ENCODE results near the gene HLA-F. TPM values are rescaled to one million over a fixed set of nuclear protein-coding genes. Genes with fewer than 3 reads are reported as not detected.

HLA-F gene
- total RNA-seq, result 100 to 1,000 TPM; 216 to 229 TPM

GRCh38 chr6:29723262-29723665, at the start of gene HLA-F:
HLA-F (plus strand) TSS chr6:29723434; CDS start chr6:29723464, 30 bp downstream.
- Mint-ChIP-seq H3K4me3 (peak within 1 kb of the TSS; percentile 92), H3K4me1 (peaks cover 49% of the 10 kb centered on the region), H3K36me3 (ENCODE audit: low read depth) (peaks cover 43% of the 10 kb centered on the region), H3K27ac (peak within 1 kb of the TSS; percentile 94), H3K27me3 (no peaks in the 10 kb centered on the region), H3K9me3 (ENCODE audit: low read depth) (no peaks in the 10 kb centered on the region)
- ATAC-seq (peak; percentile 89), DNase-seq (peak; percentile 88)
- ChIA-PET POLR2A (interaction anchor here (0.7 kb wide), 1 partner anchor 106 kb away, joined by 3 read pairs; no protein-coding TSS in a partner anchor), CTCF (no interaction called here)
- intact Hi-C loops (cut with DNase I, micrococcal nuclease), result loop anchor here (5.0 kb wide), 6 partner anchors 71 to 604 kb away; partner anchors contain the start of genes GABBR1 (in 1 of the 2), HLA-A (in 1 of the 2), POLR1H (in 1 of the 2) and TRIM39 (in 1 of the 2)

- Mint-ChIP-seq H3K27ac (no peak overlapping the region), H3K4me1 (peaks cover 8% of the 10 kb centered on the region), H3K4me3 (no peak overlapping the region), H3K27me3 (peaks cover 8% of the 10 kb centered on the region), H3K36me3 (ENCODE audit: low read depth) (no peaks in the 10 kb centered on the region), H3K9me3 (ENCODE audit: low read depth) (no peaks in the 10 kb centered on the region)
- intact Hi-C loops (cut with DNase I, micrococcal nuclease), result no loop called here
- ATAC-seq, result no peak
- CTCF ChIA-PET, result no interaction called here
- POLR2A ChIA-PET, result no interaction called here
- no peak for DNase-seq
Observed at GRCh38 chr6:29674008-29674407, 49.2 kb upstream of the HLA-F start.

GRCh38 chr6:29675561-29675960, 47.7 kb upstream of the HLA-F start:
- intact Hi-C loops (cut with DNase I, micrococcal nuclease), result no loop called here
- H3K4me3 Mint-ChIP-seq, result no peak overlapping the region
- ChIA-PET CTCF (interaction anchor here (0.6 to 2.6 kb wide), 3 partner anchors 20 to 155 kb away, joined by 3 to 18 read pairs (median 3); no protein-coding TSS in a partner anchor), POLR2A (no interaction called here)
- DNase-seq (no peak), ATAC-seq (no peak)
- H3K4me1 Mint-ChIP-seq, result peaks cover 8% of the 10 kb centered on the region
- H3K36me3 Mint-ChIP-seq (ENCODE audit: low read depth), result no peaks in the 10 kb centered on the region
- H3K27me3 Mint-ChIP-seq, result peaks cover 4% of the 10 kb centered on the region
- no peak overlapping the region for H3K27ac Mint-ChIP-seq
- no peaks in the 10 kb centered on the region for H3K9me3 Mint-ChIP-seq (ENCODE audit: low read depth)

DNA sequence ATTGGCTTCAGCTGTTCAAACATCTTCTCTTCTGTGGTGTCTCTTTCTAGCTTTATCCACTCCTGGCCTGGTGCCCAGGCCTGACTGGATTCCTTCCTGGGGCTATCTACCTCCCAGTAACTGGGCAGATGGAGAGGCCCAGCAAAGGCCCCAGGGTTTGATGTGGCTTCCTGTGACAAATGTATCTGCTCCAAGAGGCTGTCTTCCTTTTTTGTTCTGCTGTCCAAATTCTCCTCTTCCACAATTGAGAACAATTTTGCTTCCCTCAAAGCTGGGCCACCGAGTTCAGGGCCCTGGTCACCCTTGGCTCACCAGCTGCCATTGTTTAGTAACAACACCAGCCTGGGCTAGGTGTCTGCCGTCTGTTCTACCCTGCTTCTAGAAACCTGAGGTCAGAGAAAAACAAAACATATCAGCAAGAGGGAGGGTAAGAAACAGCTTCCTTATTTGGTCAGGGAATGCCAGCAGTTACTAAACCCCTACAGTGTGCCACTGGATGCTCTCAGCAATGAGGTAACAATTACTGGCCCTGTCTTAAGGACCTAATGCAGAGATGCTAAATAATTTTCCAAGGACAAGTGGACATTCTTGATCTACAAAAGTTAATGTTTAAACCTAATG, 46.1 kb upstream of the HLA-F start:
- Mint-ChIP-seq H3K27ac (no peak overlapping the region), H3K4me3 (no peak overlapping the region), H3K36me3 (ENCODE audit: low read depth) (no peaks in the 10 kb centered on the region), H3K9me3 (ENCODE audit: low read depth) (no peaks in the 10 kb centered on the region), H3K27me3 (no peaks in the 10 kb centered on the region), H3K4me1 (peaks cover 8% of the 10 kb centered on the region)
- ChIA-PET CTCF (interaction anchor here (0.8 to 2.6 kb wide), 4 partner anchors 10 to 27 kb away, joined by 3 to 18 read pairs (median 6); no protein-coding TSS in a partner anchor), POLR2A (interaction anchor here (0.6 kb wide), 1 partner anchor 177 kb away, joined by 4 read pairs; no protein-coding TSS in a partner anchor)
- ATAC-seq (no peak), DNase-seq (peak; percentile 5)
- intact Hi-C loops (cut with DNase I, micrococcal nuclease), result no loop called here

DNA sequence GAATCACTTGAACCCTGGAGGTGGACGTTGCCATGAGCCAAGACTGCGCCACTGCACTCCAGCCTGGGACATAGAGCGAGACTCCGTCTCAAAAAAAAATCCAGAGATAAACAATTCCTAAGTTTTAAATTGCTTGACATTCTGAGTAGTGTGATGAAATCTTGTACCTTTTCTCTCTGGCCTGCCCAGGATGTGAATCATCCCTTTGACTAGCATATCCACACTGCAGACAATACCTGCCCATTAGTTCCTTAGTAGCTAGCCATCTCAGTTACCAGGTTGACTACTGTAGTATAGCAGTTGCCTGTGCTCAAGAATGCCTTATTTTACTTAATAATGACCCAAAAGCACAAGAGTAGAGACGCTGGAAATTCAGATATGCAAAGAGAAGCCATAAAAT, 45.1 kb upstream of the HLA-F start:
- POLR2A ChIA-PET, result no interaction called here

GRCh38 chr6:29679962-29680361, 43.3 kb upstream of the HLA-F start:
- no peak for ATAC-seq
- Mint-ChIP-seq H3K4me1 (peaks cover 8% of the 10 kb centered on the region), H3K27me3 (no peaks in the 10 kb centered on the region), H3K9me3 (ENCODE audit: low read depth) (no peaks in the 10 kb centered on the region), H3K27ac (no peak overlapping the region), H3K36me3 (ENCODE audit: low read depth) (no peaks in the 10 kb centered on the region), H3K4me3 (no peak overlapping the region)
- intact Hi-C loops (cut with DNase I, micrococcal nuclease), result no loop called here
- ChIA-PET CTCF (no interaction called here), POLR2A (no interaction called here)
- no peak for DNase-seq

More for the DNA sequence above, 45.1 kb upstream of the HLA-F start:
- Mint-ChIP-seq H3K4me1 (peaks cover 8% of the 10 kb centered on the region), H3K9me3 (ENCODE audit: low read depth) (no peaks in the 10 kb centered on the region), H3K27me3 (no peaks in the 10 kb centered on the region), H3K36me3 (ENCODE audit: low read depth) (no peaks in the 10 kb centered on the region), H3K27ac (no peak overlapping the region), H3K4me3 (no peak overlapping the region)
- DNase-seq (no peak), ATAC-seq (no peak)
- intact Hi-C loops (cut with DNase I, micrococcal nuclease), result no loop called here
- CTCF ChIA-PET, result interaction anchor here (0.7 to 2.1 kb wide), 2 partner anchors 12 to 18 kb away, joined by 3 to 9 read pairs; no protein-coding TSS in a partner anchor

DNA sequence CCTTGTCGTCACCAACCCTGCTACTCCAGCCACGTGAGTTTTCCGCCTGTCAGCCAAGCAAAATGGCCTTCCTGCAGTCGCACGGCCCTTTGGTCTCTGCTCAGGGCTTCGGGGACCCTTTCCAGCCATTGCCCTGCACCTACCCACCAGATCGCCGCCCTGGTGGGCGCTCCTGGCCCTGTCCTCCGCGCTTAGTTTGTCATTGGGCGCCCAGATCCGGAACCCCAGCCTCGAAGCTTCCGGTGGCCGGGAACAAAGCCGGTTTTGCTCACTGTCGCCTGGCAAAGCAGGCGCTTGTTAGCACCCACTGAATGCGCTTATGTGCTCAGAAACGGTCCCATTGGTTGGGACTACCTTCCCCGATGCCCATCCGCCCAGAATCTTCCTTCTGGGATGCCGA, 42.8 kb upstream of the HLA-F start:
- ChIA-PET CTCF (no interaction called here), POLR2A (no interaction called here)
- no peak for ATAC-seq
- Mint-ChIP-seq H3K4me1 (peaks cover 8% of the 10 kb centered on the region), H3K27me3 (no peaks in the 10 kb centered on the region), H3K27ac (no peak overlapping the region), H3K36me3 (ENCODE audit: low read depth) (no peaks in the 10 kb centered on the region), H3K9me3 (ENCODE audit: low read depth) (no peaks in the 10 kb centered on the region), H3K4me3 (no peak overlapping the region)
- no peak for DNase-seq
- intact Hi-C loops (cut with DNase I, micrococcal nuclease), result no loop called here

DNA sequence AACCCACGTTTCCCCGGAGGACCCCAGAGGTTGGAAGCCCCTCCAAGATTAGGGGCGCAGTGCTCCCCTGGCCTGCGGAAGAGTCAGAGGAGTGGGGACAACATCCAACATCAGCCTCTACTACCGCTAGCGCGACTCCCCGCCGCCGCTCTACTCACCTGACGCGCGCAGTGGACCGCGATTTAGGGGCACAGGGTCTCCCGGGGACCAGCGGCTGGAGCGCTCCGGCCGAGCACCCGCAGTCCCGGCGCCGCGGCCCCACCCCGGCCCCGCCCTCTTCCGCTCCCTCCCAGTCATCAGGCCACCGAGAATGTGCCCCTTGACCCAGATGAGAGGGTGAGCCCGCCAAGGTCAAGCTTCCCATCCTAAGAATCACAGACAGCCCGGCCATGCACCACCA, 42.3 kb upstream of the HLA-F start, which contains the start of gene ZFP57:
TSS of gene ZFP57 (minus strand) at position 249 of the 400 bp plus-strand sequence. CDS start 4,149 bp downstream, outside the sequence.
- Mint-ChIP-seq H3K27ac (no peak within 1 kb of the TSS), H3K27me3 (no peaks in the 10 kb centered on the region), H3K4me3 (no peak within 1 kb of the TSS), H3K4me1 (peaks cover 8% of the 10 kb centered on the region), H3K9me3 (ENCODE audit: low read depth) (no peaks in the 10 kb centered on the region), H3K36me3 (ENCODE audit: low read depth) (no peaks in the 10 kb centered on the region)
- ATAC-seq (no peak), DNase-seq (no peak)
- ChIA-PET POLR2A (no interaction called here), CTCF (no interaction called here)
- intact Hi-C loops (cut with DNase I, micrococcal nuclease), result no loop called here

GRCh38 chr6:29681811-29682210, 41.4 kb upstream of the HLA-F start:
- Mint-ChIP-seq H3K4me1 (peaks cover 6% of the 10 kb centered on the region), H3K27me3 (no peaks in the 10 kb centered on the region)

DNA sequence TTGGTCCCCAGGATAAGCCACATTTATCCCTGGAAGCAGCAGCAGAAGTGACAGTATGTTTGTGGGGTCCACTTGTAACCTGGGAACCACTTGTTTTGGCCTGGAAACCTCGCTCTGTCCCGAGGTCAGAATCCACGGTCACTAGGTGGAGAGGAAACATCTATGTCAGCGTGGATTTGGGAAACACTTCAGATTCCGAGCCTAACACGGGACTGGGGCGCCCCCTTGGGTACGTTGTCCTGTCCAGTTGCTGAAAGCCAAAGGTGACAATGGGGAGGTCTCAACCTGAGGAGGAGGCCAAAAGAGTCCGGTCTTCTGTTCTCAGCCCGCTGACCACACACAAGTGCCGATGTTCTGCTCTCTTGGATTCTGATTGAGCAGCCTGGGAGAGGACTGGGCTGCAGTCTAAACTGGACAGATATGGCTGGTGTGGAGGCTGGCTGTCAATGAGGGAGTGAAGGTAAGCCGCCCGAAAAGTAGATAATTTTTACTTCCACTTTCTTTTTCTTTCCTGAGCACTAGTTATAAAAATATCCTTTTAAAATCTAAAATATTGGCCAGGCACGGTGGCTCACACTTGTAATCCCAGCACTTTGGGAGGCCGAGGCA, 37.4 kb upstream of the HLA-F start:
- Mint-ChIP-seq H3K27me3 (no peaks in the 10 kb centered on the region), H3K27ac (no peak overlapping the region), H3K9me3 (ENCODE audit: low read depth) (no peaks in the 10 kb centered on the region), H3K4me3 (no peak overlapping the region), H3K36me3 (ENCODE audit: low read depth) (no peaks in the 10 kb centered on the region), H3K4me1 (no peaks in the 10 kb centered on the region)
- intact Hi-C loops (cut with DNase I, micrococcal nuclease), result no loop called here
- CTCF ChIA-PET, result no interaction called here
- ATAC-seq (no peak), DNase-seq (no peak)
- POLR2A ChIA-PET, result no interaction called here

More at GRCh38 chr6:29681811-29682210, 41.4 kb upstream of the HLA-F start:
- POLR2A ChIA-PET, result no interaction called here
- DNase-seq (no peak), ATAC-seq (no peak)
- H3K27ac Mint-ChIP-seq, result no peak overlapping the region
- H3K9me3 Mint-ChIP-seq (ENCODE audit: low read depth), result no peaks in the 10 kb centered on the region
- CTCF ChIA-PET, result interaction anchor here (0.6 to 1.5 kb wide), 3 partner anchors 28 to 130 kb away, joined by 3 to 5 read pairs (median 3); no protein-coding TSS in a partner anchor
- intact Hi-C loops (cut with DNase I, micrococcal nuclease), result no loop called here
- H3K4me3 Mint-ChIP-seq, result no peak overlapping the region
- H3K36me3 Mint-ChIP-seq (ENCODE audit: low read depth), result no peaks in the 10 kb centered on the region

DNA sequence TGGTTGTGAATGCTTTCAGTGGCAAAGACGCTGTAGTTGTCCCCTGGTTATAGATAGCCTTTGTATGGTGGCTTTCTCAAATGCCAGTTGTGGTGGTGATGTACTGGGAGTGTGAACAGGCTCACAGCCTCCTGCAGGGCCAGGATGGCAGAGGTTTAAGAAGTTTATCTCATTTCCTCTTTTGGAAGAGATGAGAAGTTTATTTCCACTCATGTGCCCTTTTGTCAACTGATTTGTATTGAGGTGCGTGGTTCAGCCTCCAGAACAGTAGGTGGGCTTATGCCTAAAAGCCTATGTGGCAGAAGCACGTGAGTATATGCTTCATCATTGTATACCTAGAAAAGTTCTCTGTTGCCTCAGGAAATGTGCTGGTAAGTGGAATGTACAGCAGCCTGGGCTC, 28.6 kb upstream of the HLA-F start:
- Mint-ChIP-seq H3K4me1 (no peaks in the 10 kb centered on the region), H3K27me3 (no peaks in the 10 kb centered on the region), H3K27ac (no peak overlapping the region), H3K9me3 (ENCODE audit: low read depth) (peaks cover 6% of the 10 kb centered on the region), H3K36me3 (ENCODE audit: low read depth) (no peaks in the 10 kb centered on the region), H3K4me3 (no peak overlapping the region)
- DNase-seq, result no peak
- intact Hi-C loops (cut with DNase I, micrococcal nuclease), result no loop called here
- no peak for ATAC-seq
- POLR2A ChIA-PET, result no interaction called here
- CTCF ChIA-PET, result interaction anchor here (0.6 to 4.9 kb wide), 4 partner anchors 41 to 58 kb away, joined by 3 to 21 read pairs (median 6); no protein-coding TSS in a partner anchor

All from activated CD4-positive, alpha-beta T cell treated with anti-CD3 and anti-CD28 coated beads for 36 hours (primary cell).